ENCODE data around the gene OSBPL2. TPM values are rescaled to one million over a fixed set of nuclear protein-coding genes. Genes with fewer than 3 reads are reported as not detected.

The OSBPL2 gene
- total RNA-seq, 1 experiment from 2014 or later, result 26.3 TPM

DNA sequence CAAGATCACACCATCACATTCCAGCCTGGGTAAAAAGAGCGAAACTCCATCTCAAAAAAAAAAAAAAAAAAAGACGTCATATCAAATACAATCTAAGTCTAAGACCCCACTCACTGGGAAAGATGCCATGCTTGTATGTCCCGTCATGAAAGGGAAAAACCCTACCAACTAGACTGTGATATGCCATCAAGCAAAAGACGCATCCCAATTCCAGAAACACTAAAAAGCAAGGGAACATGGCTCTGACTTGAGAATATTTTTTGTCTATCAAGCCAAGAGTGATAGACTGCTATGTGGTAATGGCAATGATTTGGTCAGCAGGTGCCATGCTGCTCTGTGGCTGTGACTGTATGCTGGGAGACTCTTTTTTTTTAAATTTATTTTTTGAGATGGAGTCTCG is 105.8 kb downstream of the OSBPL2 start:
- Histone ChIP-seq H3K4me1 (ENCODE audit: insufficient read depth, low read length, poor library complexity, severe bottlenecking) (no peaks in the 10 kb centered on the region), H3K36me3 (ENCODE audit: insufficient read depth, low read length, poor library complexity, severe bottlenecking) (no peaks in the 10 kb centered on the region), H3K9me3 (ENCODE audit: low read depth, low read length, poor library complexity, severe bottlenecking) (no peaks in the 10 kb centered on the region), H3K27me3 (replicated peaks; ENCODE audit: insufficient read depth, low read depth, low read length, poor library complexity) (no peaks in the 10 kb centered on the region), H3K27ac (ENCODE audit: low read depth, low read length, poor library complexity, severe bottlenecking) (no peak overlapping the region), H3K4me3 (ENCODE audit: low read depth, low read length, poor library complexity, severe bottlenecking) (no peak overlapping the region)
- BruUV-seq (replicated peaks), result no TSS peak
- CTCF ChIA-PET, result interaction anchor here (0.6 to 0.7 kb wide), 2 partner anchors 36 to 42 kb away, joined by 5 to 7 read pairs; no protein-coding TSS in a partner anchor
- DNase-seq (ENCODE audit: low spot score), result no peak
- intact Hi-C loops (cut with micrococcal nuclease; ENCODE audit: unreplicated experiment), result no loop called here
- TF ChIP-seq EZH2 (IDR thresholded peaks at IDR 0.05; ENCODE audit: borderline replicate concordance, low read depth, low read length, poor library complexity, severe bottlenecking), result no peak
- TF ChIP-seq, protein P1, sequence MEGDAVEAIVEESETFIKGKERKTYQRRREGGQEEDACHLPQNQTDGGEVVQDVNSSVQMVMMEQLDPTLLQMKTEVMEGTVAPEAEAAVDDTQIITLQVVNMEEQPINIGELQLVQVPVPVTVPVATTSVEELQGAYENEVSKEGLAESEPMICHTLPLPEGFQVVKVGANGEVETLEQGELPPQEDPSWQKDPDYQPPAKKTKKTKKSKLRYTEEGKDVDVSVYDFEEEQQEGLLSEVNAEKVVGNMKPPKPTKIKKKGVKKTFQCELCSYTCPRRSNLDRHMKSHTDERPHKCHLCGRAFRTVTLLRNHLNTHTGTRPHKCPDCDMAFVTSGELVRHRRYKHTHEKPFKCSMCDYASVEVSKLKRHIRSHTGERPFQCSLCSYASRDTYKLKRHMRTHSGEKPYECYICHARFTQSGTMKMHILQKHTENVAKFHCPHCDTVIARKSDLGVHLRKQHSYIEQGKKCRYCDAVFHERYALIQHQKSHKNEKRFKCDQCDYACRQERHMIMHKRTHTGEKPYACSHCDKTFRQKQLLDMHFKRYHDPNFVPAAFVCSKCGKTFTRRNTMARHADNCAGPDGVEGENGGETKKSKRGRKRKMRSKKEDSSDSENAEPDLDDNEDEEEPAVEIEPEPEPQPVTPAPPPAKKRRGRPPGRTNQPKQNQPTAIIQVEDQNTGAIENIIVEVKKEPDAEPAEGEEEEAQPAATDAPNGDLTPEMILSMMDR (conservative IDR thresholded peaks at IDR 0.05; ENCODE audit: low read depth, low read length), result no peak
- POLR2A ChIA-PET (ENCODE audit: low non-redundant PET), result no interaction called here

DNA sequence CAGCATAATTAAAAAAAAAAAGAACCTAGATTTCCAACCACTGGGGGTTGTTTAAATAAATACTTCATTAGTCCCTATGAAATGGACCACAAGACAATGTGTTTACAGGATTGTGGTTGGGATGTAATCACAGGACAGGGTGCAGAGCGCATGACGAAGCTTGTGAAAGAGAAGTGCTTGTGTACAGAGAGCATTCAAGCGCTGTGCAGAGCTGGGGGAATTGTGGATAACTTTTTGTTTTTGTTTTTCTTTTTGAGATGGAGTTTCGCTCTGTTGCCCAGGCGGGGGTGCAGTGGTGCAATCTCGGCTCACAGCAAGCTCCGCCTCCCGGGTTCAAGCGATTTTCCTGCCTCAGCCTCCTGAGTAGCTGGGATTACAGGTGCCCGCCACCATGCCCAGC is 106.5 kb downstream of the OSBPL2 start:
- no TSS peak for BruUV-seq (replicated peaks)
- no peak for DNase-seq (ENCODE audit: low spot score)

More for the DNA sequence above, 106.5 kb downstream of the OSBPL2 start:
- ChIA-PET CTCF (no interaction called here), POLR2A (ENCODE audit: low non-redundant PET) (no interaction called here)
- no peaks in the 10 kb centered on the region for H3K9me3 ChIP-seq (ENCODE audit: low read depth, low read length, poor library complexity, severe bottlenecking)
- H3K4me3 ChIP-seq (ENCODE audit: low read depth, low read length, poor library complexity, severe bottlenecking), result no peak overlapping the region
- H3K27ac ChIP-seq (ENCODE audit: low read depth, low read length, poor library complexity, severe bottlenecking), result no peak overlapping the region
- intact Hi-C loops (cut with micrococcal nuclease; ENCODE audit: unreplicated experiment), result no loop called here
- no peaks in the 10 kb centered on the region for H3K27me3 ChIP-seq (replicated peaks; ENCODE audit: insufficient read depth, low read depth, low read length, poor library complexity)
- no peaks in the 10 kb centered on the region for H3K4me1 ChIP-seq (ENCODE audit: insufficient read depth, low read length, poor library complexity, severe bottlenecking)
- TF ChIP-seq, protein P1 (conservative IDR thresholded peaks at IDR 0.05; ENCODE audit: low read depth, low read length), result no peak
- no peak for TF ChIP-seq EZH2 (IDR thresholded peaks at IDR 0.05; ENCODE audit: borderline replicate concordance, low read depth, low read length, poor library complexity, severe bottlenecking)
- H3K36me3 ChIP-seq (ENCODE audit: insufficient read depth, low read length, poor library complexity, severe bottlenecking), result no peaks in the 10 kb centered on the region

Small RNAs within 50 kb of the gene (microRNA-seq; reads per million reads assigned to microRNA genes)
- not detected for gene MIR4758

Other genes starting within 250 kb of the OSBPL2 start
- gene TAF4, start 172.6 kb upstream of the OSBPL2 start, total RNA-seq (2021), result 32.7 and 37.0 TPM in 2 replicates
- gene LSM14B, start 116.0 kb upstream of the OSBPL2 start, total RNA-seq (2021), result 72.5 and 80.2 TPM in 2 replicates
- 555 and 593 TPM in 2 replicates for gene PSMA7, start 95.1 kb upstream of the OSBPL2 start, total RNA-seq (2021)
- gene SS18L1, start 94.8 kb upstream of the OSBPL2 start, total RNA-seq (2021), result 34.7 and 39.6 TPM in 2 replicates
- 40.9 and 48.1 TPM in 2 replicates for gene MTG2, start 55.5 kb upstream of the OSBPL2 start, total RNA-seq (2021)
- 0.22 TPM in 1 of 2 replicates, not detected in the other for gene HRH3, start 18.2 kb upstream of the OSBPL2 start, total RNA-seq (2021)
- 218 and 252 TPM in 2 replicates for gene ADRM1, start 64.5 kb downstream of the OSBPL2 start, total RNA-seq (2021)
- gene LAMA5, start 128.8 kb downstream of the OSBPL2 start, total RNA-seq (2021), result 4.2 and 13.2 TPM in 2 replicates
- 1,502 and 1,506 TPM in 2 replicates for gene RPS21, start 148.6 kb downstream of the OSBPL2 start, total RNA-seq (2021)
- gene CABLES2, start 168.8 kb downstream of the OSBPL2 start, total RNA-seq (2021), result 11.8 and 14.1 TPM in 2 replicates
- gene RBBP8NL, start 189.0 kb downstream of the OSBPL2 start, total RNA-seq (2021), result not detected in 2 replicates
- gene GATA5, start 237.5 kb downstream of the OSBPL2 start, total RNA-seq (2021), result not detected in 2 replicates